Erythroblast (primary cell): Measurements from ENCODE around the gene AFF3.

Experiments
- GATA1 ChIP-seq: IDR thresholded peaks from 2 replicates; pipeline ENCODE4 v1.6.1; 2011; ENCODE audit warnings: low read depth, mild to moderate bottlenecking, control low read depth, low read length, moderate library complexity
- POLR2A ChIP-seq: IDR thresholded peaks from 2 replicates; pipeline ENCODE4 v1.6.1; 2011; ENCODE audit warnings: mild to moderate bottlenecking, low read length

GRCh38 chr2:99598441-99598840, 543.9 kb downstream of the AFF3 start:
- TF ChIP-seq POLR2A (no peak), GATA1 (no peak)
